ENCODE results near the gene DBX1.
"Not testable (repeated sequence)": the region's sequence is repeated elsewhere in the genome, so short reads cannot be mapped to it uniquely, and the experiment has no call there.

The DBX1 gene

GRCh38 chr11:20160425-20161229 is at the start of gene DBX1:
DBX1 (minus strand) TSS chr11:20160475; CDS start chr11:20160324, 151 bp downstream.
- no peak for DNase-seq

GRCh38 chr11:20208622-20209111 is 48.4 kb upstream of the DBX1 start:
- no peak for DNase-seq

- no peak for DNase-seq
Observed at GRCh38 chr11:20207781-20208621, 47.7 kb upstream of the DBX1 start.

- no peak for DNase-seq
Observed at GRCh38 chr11:20205807-20206206, 45.5 kb upstream of the DBX1 start.

- DNase-seq: no peak
Observed at GRCh38 chr11:20204681-20205080, 44.4 kb upstream of the DBX1 start.

GRCh38 chr11:20203831-20204230 is 43.6 kb upstream of the DBX1 start:
- DNase-seq: no peak

GRCh38 chr11:20201231-20201630 is 41.0 kb upstream of the DBX1 start:
- no peak for DNase-seq

GRCh38 chr11:20200331-20200955 is 40.2 kb upstream of the DBX1 start:
- DNase-seq: not testable (repeated sequence)

GRCh38 chr11:20197881-20198280 is 37.6 kb upstream of the DBX1 start:
- DNase-seq: no peak

GRCh38 chr11:20194470-20194869 is 34.2 kb upstream of the DBX1 start:
- DNase-seq: no peak

- no peak for DNase-seq
Observed at GRCh38 chr11:20193307-20193706, 33.0 kb upstream of the DBX1 start.

GRCh38 chr11:20192641-20193040 is 32.4 kb upstream of the DBX1 start:
- no peak for DNase-seq

- no peak for DNase-seq
Observed at GRCh38 chr11:20192151-20192550, 31.9 kb upstream of the DBX1 start.

GRCh38 chr11:20178976-20179375 is 18.7 kb upstream of the DBX1 start:
- no peak for DNase-seq

- DNase-seq: no peak
Observed at GRCh38 chr11:20177136-20177535, 16.9 kb upstream of the DBX1 start.

GRCh38 chr11:20172721-20173447 is 12.6 kb upstream of the DBX1 start:
- DNase-seq: no peak

GRCh38 chr11:20163783-20164481 is 3.7 kb upstream of the DBX1 start:
- DNase-seq: no peak

GRCh38 chr11:20162824-20163782 is 2.8 kb upstream of the DBX1 start:
- peak in 1 of 2 donors; percentile 39 for DNase-seq

- DNase-seq: no peak
Observed at GRCh38 chr11:20161923-20162744, 1.9 kb upstream of the DBX1 start.
